Common myeloid progenitor, CD34-positive (primary cell): ENCODE data around the gene KIR3DL3.
"Not testable (repeated sequence)": the region's sequence is repeated elsewhere in the genome, so short reads cannot be mapped to it uniquely, and the experiment has no call there.

Source experiments
- CTCF ChIA-PET: fragments of 350-600 bp; sonication (Branson Sonifier 250); formaldehyde crosslinking; loops from one replicate; lab custom pipeline; 2021; ENCODE audit warnings: antibody characterized with exemption; lab: Charles Lee
- POLR2A ChIA-PET: fragments of 350-600 bp; sonication (Branson Sonifier 250); formaldehyde crosslinking; loops from one replicate; lab custom pipeline; 2021; ENCODE audit warnings: antibody characterized with exemption; lab: Charles Lee
- DNase-seq, 3 donors: peaks; one replicate each; pipeline versions ENCODE4 v3.0.0 to v3.0.0-alpha.2; 2013
- H3K27ac ChIP-seq, 2 experiments: 1 replicate in 1 of 2; 2 replicates in 1 of 2; pipeline ENCODE4 v1.7.0; 2013; ENCODE audit warnings: inconsistent platforms in 2 of 2, low read length in 2 of 2, mild to moderate bottlenecking in 2 of 2, low read depth in 1 of 2, moderate library complexity in 1 of 2; ENCODE audit not compliant: severe bottlenecking in 2 of 2, insufficient read depth in 1 of 2, poor library complexity in 1 of 2
- H3K27me3 ChIP-seq, 5 experiments: replicated peaks in 2 of 5; 1 replicate in 3 of 5; 2 replicates in 2 of 5; pipeline versions ENCODE4 v1.6.1 to v1.7.0; 2013; ENCODE audit warnings: low read length in 4 of 5, mild to moderate bottlenecking in 2 of 5, moderate library complexity in 2 of 5, inconsistent platforms in 1 of 5; ENCODE audit not compliant: insufficient read depth in 5 of 5, control insufficient read depth in 4 of 5
- H3K36me3 ChIP-seq, 4 experiments: 1 replicate in 2 of 4; 2 replicates in 2 of 4; pipeline versions ENCODE4 v1.6.1 to v1.7.0; 2013; ENCODE audit warnings: low read length in 3 of 4, control low read depth in 1 of 4, mild to moderate bottlenecking in 1 of 4; ENCODE audit not compliant: control insufficient read depth in 4 of 4, insufficient read depth in 4 of 4
- H3K4me1 ChIP-seq, 4 experiments: 1 replicate in 3 of 4; 2 replicates in 1 of 4; pipeline versions ENCODE4 v1.6.1 to v1.7.1; 2013; ENCODE audit warnings: low read length in 3 of 4, mild to moderate bottlenecking in 3 of 4, control low read depth in 1 of 4, inconsistent platforms in 1 of 4, moderate library complexity in 1 of 4; ENCODE audit not compliant: control insufficient read depth in 4 of 4, insufficient read depth in 4 of 4; ENCODE audit errors: control extremely low read depth in 1 of 4
- H3K4me3 ChIP-seq, 7 experiments: 1 replicate in 4 of 7; 2 replicates in 3 of 7; pipeline versions ENCODE4 v1.5.1 to v1.7.0; 2013; ENCODE audit warnings: mild to moderate bottlenecking in 7 of 7, low read length in 6 of 7, moderate library complexity in 6 of 7, inconsistent platforms in 2 of 7, low read depth in 2 of 7, control low read depth in 1 of 7; ENCODE audit not compliant: insufficient read depth in 4 of 7, control insufficient read depth in 1 of 7; ENCODE audit errors: extremely low read depth in 1 of 7
- H3K9me3 ChIP-seq, 5 experiments: 1 replicate in 4 of 5; 2 replicates in 1 of 5; pipeline versions ENCODE4 v1.6.1 to v1.7.1; 2013; ENCODE audit warnings: low read length in 4 of 5, mild to moderate bottlenecking in 2 of 5, inconsistent platforms in 1 of 5, low read depth in 1 of 5, moderate library complexity in 1 of 5; ENCODE audit not compliant: control insufficient read depth in 4 of 5, insufficient read depth in 2 of 5; ENCODE audit errors: control extremely low read depth in 1 of 5
- WGBS: methylation state at CpG from one replicate; pipeline ENCODE4 v1.1.5; 2013; ENCODE audit not compliant: insufficient coverage; 5-methylcytosine and 5-hydroxymethylcytosine counted together

Gene KIR3DL3

DNA sequence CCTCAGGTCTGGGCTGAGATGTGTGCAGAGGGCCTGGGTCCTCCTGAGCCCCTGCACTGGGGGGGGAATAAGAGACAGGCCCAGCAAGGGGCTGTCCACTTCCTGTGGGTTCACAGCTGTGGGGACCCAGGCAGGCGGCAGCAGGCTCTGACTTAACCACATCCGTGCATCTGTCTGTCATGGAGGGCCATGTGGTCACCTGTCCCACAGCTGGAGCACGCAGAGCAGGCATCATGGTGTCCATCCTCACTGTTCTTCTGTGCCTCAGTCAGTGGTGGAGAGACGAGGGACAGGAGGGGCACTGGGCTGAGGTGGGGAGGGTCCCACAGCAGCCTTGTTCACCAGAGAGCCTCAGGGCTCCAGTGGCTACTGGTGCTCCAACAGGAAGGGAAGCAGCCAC, 16.3 kb upstream of the KIR3DL3 start:
- no peaks in the 10 kb centered on the region for H3K9me3 ChIP-seq
- 52% methylated on average over 4 of the region's 4 CpGs for WGBS
- peaks cover 0 to 10% (median 8%) of the 10 kb centered on the region in 4 experiments for H3K4me1 ChIP-seq
- peaks cover 0 to 10% (median 0%) of the 10 kb centered on the region in 5 experiments for H3K27me3 ChIP-seq
- H3K4me3 ChIP-seq, result no peak overlapping the region
- H3K27ac ChIP-seq, result no peak overlapping the region
- peak in 2 of 3 donors; percentile 54 to 68 for DNase-seq
- CTCF ChIA-PET, result no interaction called here
- POLR2A ChIA-PET, result no interaction called here
- no peaks in the 10 kb centered on the region for H3K36me3 ChIP-seq

DNA sequence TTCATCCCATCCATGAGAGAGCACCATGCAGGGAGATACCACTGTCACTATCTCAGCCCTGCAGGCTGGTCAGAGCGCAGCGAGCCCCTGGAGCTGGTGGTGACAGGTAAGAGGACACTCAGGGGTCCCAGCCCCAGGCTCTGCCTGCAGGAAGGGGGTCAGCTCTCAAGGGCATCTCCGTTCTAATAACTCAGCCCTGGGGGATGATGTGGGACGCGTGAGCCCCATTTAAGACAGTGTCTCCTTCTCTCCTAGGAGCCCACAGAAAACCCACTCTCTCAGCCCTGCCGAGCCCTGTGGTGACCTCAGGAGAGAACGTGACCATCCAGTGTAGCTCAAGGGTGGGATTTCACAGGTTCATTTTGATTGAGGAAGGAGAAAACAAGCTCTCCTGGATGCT, 15.5 kb upstream of the KIR3DL3 start:
- Histone ChIP-seq H3K27ac (no peak overlapping the region), H3K27me3 (peaks cover 0 to 3% (median 0%) of the 10 kb centered on the region in 5 experiments), H3K4me3 (no peak overlapping the region), H3K9me3 (no peaks in the 10 kb centered on the region), H3K4me1 (peaks cover 0 to 10% (median 8%) of the 10 kb centered on the region in 4 experiments), H3K36me3 (no peaks in the 10 kb centered on the region)
- no peak for DNase-seq
- POLR2A ChIA-PET, result no interaction called here
- CTCF ChIA-PET, result no interaction called here
- WGBS, result 100% methylated on average over 3 of the region's 7 CpGs

DNA sequence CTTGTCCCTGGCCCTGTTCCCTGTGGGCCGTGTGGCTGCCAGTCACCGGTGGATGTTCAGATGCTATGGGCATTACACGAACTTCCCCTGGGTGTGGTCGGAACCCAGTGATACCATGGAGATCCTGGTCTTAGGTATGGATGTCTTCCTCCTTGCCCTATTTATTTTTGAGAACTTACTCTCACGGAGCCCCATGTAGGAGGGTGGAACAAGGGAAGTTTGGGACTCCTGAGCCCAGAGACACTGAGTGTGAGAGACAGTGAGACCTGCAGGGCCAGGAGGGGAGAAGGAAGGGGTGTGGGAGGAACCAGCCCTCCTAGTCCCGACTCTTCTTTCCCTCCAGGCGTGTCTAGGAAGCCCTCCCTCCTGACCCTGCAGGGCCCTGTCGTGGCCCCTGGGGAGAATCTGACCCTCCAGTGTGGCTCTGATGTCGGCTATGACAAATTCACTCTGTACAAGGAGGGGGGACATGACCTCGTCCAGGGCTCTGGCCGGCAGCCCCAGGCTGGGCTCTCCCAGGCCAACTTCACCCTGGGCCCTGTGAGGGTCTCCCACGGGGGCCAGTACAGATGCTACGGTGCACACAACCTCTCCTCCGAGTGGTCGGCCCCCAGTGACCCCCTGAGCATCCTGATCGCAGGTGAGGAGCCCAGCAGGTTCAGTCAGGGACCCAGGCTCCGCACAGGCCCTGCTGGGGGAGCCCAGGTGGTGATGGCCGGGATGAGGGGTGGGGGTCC, 14.9 kb upstream of the KIR3DL3 start:
- Histone ChIP-seq H3K9me3 (no peaks in the 10 kb centered on the region), H3K4me3 (no peak overlapping the region), H3K4me1 (peaks cover 0 to 10% (median 8%) of the 10 kb centered on the region in 4 experiments), H3K36me3 (no peaks in the 10 kb centered on the region), H3K27me3 (peaks cover 0 to 2% (median 0%) of the 10 kb centered on the region in 5 experiments), H3K27ac (no peak overlapping the region)
- POLR2A ChIA-PET, result no interaction called here
- no peak for DNase-seq
- CTCF ChIA-PET, result no interaction called here
- WGBS, result 94% methylated on average over 12 of the region's 18 CpGs

DNA sequence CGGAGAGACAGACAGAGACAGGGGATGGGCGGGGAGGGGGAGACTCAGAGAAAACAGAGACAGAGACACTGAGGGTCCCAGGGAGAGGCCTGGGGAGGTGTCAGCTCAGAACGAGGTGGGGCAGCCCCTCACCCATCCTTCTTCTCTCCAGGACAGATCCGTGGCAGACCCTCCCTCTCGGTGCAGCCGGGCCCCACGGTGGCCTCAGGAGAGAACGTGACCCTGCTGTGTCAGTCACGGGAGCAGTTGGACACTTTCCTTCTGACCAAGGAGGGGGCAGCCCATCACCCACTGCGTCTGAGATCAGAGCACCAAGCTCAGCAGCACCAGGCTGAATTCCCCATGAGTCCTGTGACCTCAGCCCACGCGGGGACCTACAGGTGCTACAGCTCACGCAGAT, 14.3 kb upstream of the KIR3DL3 start:
- H3K36me3 ChIP-seq, H3K4me3 ChIP-seq, H3K27me3 ChIP-seq, H3K27ac ChIP-seq, DNase-seq, CTCF ChIA-PET, H3K9me3 ChIP-seq, POLR2A ChIA-PET: not testable (repeated sequence)
- H3K4me1 ChIP-seq, result peaks cover 0 to 10% (median 8%) of the 10 kb centered on the region in 4 experiments
- WGBS, result 85% methylated on average over 11 of the region's 13 CpGs

DNA sequence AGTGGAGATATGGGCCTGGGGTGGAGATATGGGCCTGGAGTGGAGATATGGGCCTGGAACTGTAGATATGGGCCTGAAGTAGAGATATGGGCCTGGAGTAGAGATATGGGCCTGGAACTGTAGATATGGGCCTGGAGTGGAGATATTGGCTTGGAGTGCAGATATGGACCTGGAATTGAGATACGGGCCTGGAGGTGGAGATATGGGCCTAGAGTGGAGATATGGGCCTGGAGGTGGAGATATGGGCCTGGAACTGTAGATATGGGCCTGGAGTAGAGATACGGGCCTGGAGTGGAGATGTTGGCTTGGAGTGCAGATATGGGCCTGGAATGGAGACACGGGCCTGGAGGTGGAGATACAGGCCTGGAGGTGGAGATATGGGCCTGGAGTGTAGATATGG, 402 bp downstream of the KIR3DL3 start:
- peaks cover 0 to 17% (median 0%) of the 10 kb centered on the region in 5 experiments for H3K27me3 ChIP-seq
- peaks cover 0 to 26% (median 8%) of the 10 kb centered on the region in 5 experiments for H3K9me3 ChIP-seq
- H3K4me3 ChIP-seq, result no peak overlapping the region
- no peak for DNase-seq
- no peaks in the 10 kb centered on the region for H3K4me1 ChIP-seq
- WGBS, result no CpG with 5 or more reads among the region's 3 CpGs
- POLR2A ChIA-PET, result no interaction called here
- H3K36me3 ChIP-seq, result no peaks in the 10 kb centered on the region
- H3K27ac ChIP-seq, result no peak overlapping the region
- CTCF ChIA-PET, result no interaction called here

DNA sequence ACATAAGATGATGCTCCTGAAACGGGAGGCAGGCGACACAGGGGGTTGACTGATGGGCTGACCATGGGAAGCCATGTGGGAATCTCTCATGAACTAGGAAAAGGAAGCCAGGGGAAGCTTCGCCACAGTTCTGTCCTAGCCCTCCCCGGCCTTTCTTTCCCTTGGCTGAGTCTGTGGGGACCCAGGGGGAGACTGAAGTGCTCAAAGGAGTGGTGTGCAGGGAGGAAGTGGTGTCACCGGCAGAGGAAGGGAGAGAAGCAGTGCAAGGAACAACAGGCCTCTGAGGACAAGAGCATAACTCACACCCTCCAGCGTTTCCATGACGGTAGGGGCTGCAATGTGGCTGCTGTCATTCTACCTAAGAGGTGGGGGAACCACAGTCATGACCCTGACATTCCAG, 1.1 kb downstream of the KIR3DL3 start:
- peaks cover 0 to 19% (median 0%) of the 10 kb centered on the region in 5 experiments for H3K27me3 ChIP-seq
- no peak overlapping the region for H3K27ac ChIP-seq
- H3K4me1 ChIP-seq, result no peaks in the 10 kb centered on the region
- 76% methylated on average over 5 of the region's 7 CpGs for WGBS
- H3K36me3 ChIP-seq, result no peaks in the 10 kb centered on the region
- CTCF ChIA-PET, result no interaction called here
- H3K4me3 ChIP-seq, result no peak overlapping the region
- DNase-seq, result no peak
- peaks cover 0 to 25% (median 8%) of the 10 kb centered on the region in 5 experiments for H3K9me3 ChIP-seq
- POLR2A ChIA-PET, result no interaction called here

DNA sequence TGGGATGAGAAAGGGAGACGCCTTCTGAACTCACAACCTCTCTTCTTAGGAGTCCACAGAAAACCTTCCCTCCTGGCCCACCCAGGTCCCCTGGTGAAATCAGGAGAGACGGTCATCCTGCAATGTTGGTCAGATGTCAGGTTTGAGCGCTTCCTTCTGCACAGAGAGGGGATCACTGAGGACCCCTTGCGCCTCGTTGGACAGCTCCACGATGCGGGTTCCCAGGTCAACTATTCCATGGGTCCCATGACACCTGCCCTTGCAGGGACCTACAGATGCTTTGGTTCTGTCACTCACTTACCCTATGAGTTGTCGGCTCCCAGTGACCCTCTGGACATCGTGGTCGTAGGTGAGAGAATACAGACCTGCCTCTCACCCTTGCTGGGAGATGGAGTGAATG, 3.3 kb downstream of the KIR3DL3 start:
- peaks cover 0 to 17% (median 2%) of the 10 kb centered on the region in 5 experiments for H3K27me3 ChIP-seq
- CTCF ChIA-PET, result no interaction called here
- peaks cover 0 to 4% (median 0%) of the 10 kb centered on the region in 5 experiments for H3K9me3 ChIP-seq
- no peaks in the 10 kb centered on the region for H3K4me1 ChIP-seq
- POLR2A ChIA-PET, result no interaction called here
- no peaks in the 10 kb centered on the region for H3K36me3 ChIP-seq
- H3K27ac ChIP-seq, result no peak overlapping the region
- WGBS, result 79% methylated on average over 9 of the region's 10 CpGs
- H3K4me3 ChIP-seq, result no peak overlapping the region
- no peak for DNase-seq
